Measurements from ENCODE around the gene TTC6.
"Not testable (repeated sequence)": the region's sequence is repeated elsewhere in the genome, so short reads cannot be mapped to it uniquely, and the experiment has no call there.

TTC6 gene

GRCh38 chr14:37594971-37595808, at the start of gene TTC6, which contains the start of gene FOXA1:
Gene TTC6 (plus strand): TSS chr14:37595629. CDS start chr14:37622065, 26,436 bp downstream.
Gene FOXA1 (minus strand): TSS chr14:37595249. CDS start chr14:37594972, 277 bp downstream.
- DNase-seq (ENCODE audit: low spot score): peak; percentile 71

GRCh38 chr14:37546621-37547447, 48.6 kb upstream of the TTC6 start:
- DNase-seq (ENCODE audit: low spot score): peak; percentile 49

GRCh38 chr14:37550511-37550910, 44.9 kb upstream of the TTC6 start:
- no peak for DNase-seq (ENCODE audit: low spot score)

GRCh38 chr14:37551119-37551518, 44.3 kb upstream of the TTC6 start:
- no peak for DNase-seq (ENCODE audit: low spot score)

GRCh38 chr14:37553935-37554550, 41.4 kb upstream of the TTC6 start:
- DNase-seq (ENCODE audit: low spot score): no peak

- DNase-seq (ENCODE audit: low spot score): not testable (repeated sequence)
These were observed 39.8 kb upstream of the TTC6 start for GRCh38 chr14:37555596-37555995.

- DNase-seq (ENCODE audit: low spot score): no peak
These were observed 36.7 kb upstream of the TTC6 start for GRCh38 chr14:37558740-37559139.

GRCh38 chr14:37559386-37559785, 36.0 kb upstream of the TTC6 start:
- DNase-seq (ENCODE audit: low spot score): no peak

GRCh38 chr14:37563189-37563588, 32.2 kb upstream of the TTC6 start:
- no peak for DNase-seq (ENCODE audit: low spot score)

- no peak for DNase-seq (ENCODE audit: low spot score)
These were observed 29.9 kb upstream of the TTC6 start for GRCh38 chr14:37565550-37565949.

GRCh38 chr14:37566811-37567371, 28.5 kb upstream of the TTC6 start:
- DNase-seq (ENCODE audit: low spot score): peak; percentile 84

- no peak for DNase-seq (ENCODE audit: low spot score)
These were observed 25.7 kb upstream of the TTC6 start for GRCh38 chr14:37569729-37570128.

- no peak for DNase-seq (ENCODE audit: low spot score)
These were observed 24.0 kb upstream of the TTC6 start for GRCh38 chr14:37571391-37571790.

GRCh38 chr14:37573356-37573755, 22.1 kb upstream of the TTC6 start:
- no peak for DNase-seq (ENCODE audit: low spot score)

- no peak for DNase-seq (ENCODE audit: low spot score)
These were observed 16.2 kb upstream of the TTC6 start for GRCh38 chr14:37579274-37579673.

- DNase-seq (ENCODE audit: low spot score): no peak
These were observed 15.3 kb upstream of the TTC6 start for GRCh38 chr14:37580146-37580545.

GRCh38 chr14:37583358-37584210, 11.8 kb upstream of the TTC6 start:
- peak; percentile 51 for DNase-seq (ENCODE audit: low spot score)

- no peak for DNase-seq (ENCODE audit: low spot score)
These were observed 11.0 kb upstream of the TTC6 start for GRCh38 chr14:37584211-37585100.

GRCh38 chr14:37585101-37585511, 10.3 kb upstream of the TTC6 start:
- DNase-seq (ENCODE audit: low spot score): peak; percentile 36

All from LoVo (cell line).